Medulla oblongata (tissue), 1 donor: ENCODE results near the gene ATP8A2.

Experiments
- DNase-seq: peaks from one replicate; pipeline ENCODE4 v3.0.0-alpha.2; 2015; ENCODE audit errors: extremely low spot score

ATP8A2 gene

GRCh38 chr13:25625414-25625813 lies 253.6 kb downstream of the ATP8A2 start:
- no peak for DNase-seq

GRCh38 chr13:25630329-25630900 lies 258.6 kb downstream of the ATP8A2 start:
- no peak for DNase-seq

- no peak for DNase-seq
Observed at GRCh38 chr13:25632166-25632888, 260.6 kb downstream of the ATP8A2 start.

GRCh38 chr13:25633093-25633492 lies 261.3 kb downstream of the ATP8A2 start:
- DNase-seq: no peak

- no peak for DNase-seq
Observed at GRCh38 chr13:25645681-25646080, 273.9 kb downstream of the ATP8A2 start.

- DNase-seq: no peak
Observed at GRCh38 chr13:25649001-25649633, 277.3 kb downstream of the ATP8A2 start.

- no peak for DNase-seq
Observed at GRCh38 chr13:25652764-25653163, 281.0 kb downstream of the ATP8A2 start.

GRCh38 chr13:25654322-25654721 lies 282.5 kb downstream of the ATP8A2 start:
- DNase-seq: no peak

- no peak for DNase-seq
Observed at GRCh38 chr13:25657157-25657556, 285.4 kb downstream of the ATP8A2 start.

GRCh38 chr13:25659091-25659795 lies 287.5 kb downstream of the ATP8A2 start:
- no peak for DNase-seq

GRCh38 chr13:25660996-25661395 lies 289.2 kb downstream of the ATP8A2 start:
- DNase-seq: no peak

GRCh38 chr13:25662516-25662915 lies 290.7 kb downstream of the ATP8A2 start:
- DNase-seq: no peak

- no peak for DNase-seq
Observed at GRCh38 chr13:25668345-25668744, 296.6 kb downstream of the ATP8A2 start.

- no peak for DNase-seq
Observed at GRCh38 chr13:25673711-25674110, 301.9 kb downstream of the ATP8A2 start.

- DNase-seq: no peak
Observed at GRCh38 chr13:25674371-25674770, 302.6 kb downstream of the ATP8A2 start.

GRCh38 chr13:25675060-25675459 lies 303.3 kb downstream of the ATP8A2 start:
- DNase-seq: no peak

- DNase-seq: no peak
Observed at GRCh38 chr13:25677956-25678355, 306.2 kb downstream of the ATP8A2 start.

- DNase-seq: no peak
Observed at GRCh38 chr13:25678398-25678797, 306.6 kb downstream of the ATP8A2 start.

- no peak for DNase-seq
Observed at GRCh38 chr13:25679159-25679558, 307.4 kb downstream of the ATP8A2 start.

GRCh38 chr13:25679936-25680335 lies 308.2 kb downstream of the ATP8A2 start:
- DNase-seq: no peak

- DNase-seq: no peak
Observed at GRCh38 chr13:25682276-25682675, 310.5 kb downstream of the ATP8A2 start.

GRCh38 chr13:25683056-25683455 lies 311.3 kb downstream of the ATP8A2 start:
- no peak for DNase-seq
